Ascending aorta (tissue), 2 donors: ENCODE results near the gene ZNF587. TPM values are rescaled to one million over a fixed set of nuclear protein-coding genes. Genes with fewer than 3 reads are reported as not detected.
"Not testable (repeated sequence)": the region's sequence is repeated elsewhere in the genome, so short reads cannot be mapped to it uniquely, and the experiment has no call there.

Experiments
- DNase-seq, 2 donors: peaks; one replicate each; pipeline ENCODE4 v3.0.0-alpha.2; 2019; ENCODE audit warnings: low spot score in 2 of 2
- H3K27ac ChIP-seq, 2 donors: fragments of 200-600 bp; sonication (generic); one replicate each; pipeline ENCODE4 v1.5.1; 2016 to 2017; ENCODE audit warnings: mild to moderate bottlenecking in 1 of 2
- H3K27me3 ChIP-seq: fragments of 200-600 bp; sonication (generic); one replicate; pipeline ENCODE4 v1.5.1; 2017
- H3K36me3 ChIP-seq, 2 donors: fragments of 200-600 bp; sonication (generic); one replicate each; pipeline ENCODE4 v1.5.1; 2016
- H3K4me1 ChIP-seq, 2 donors: fragments of 200-600 bp; sonication (generic); one replicate each; pipeline ENCODE4 v1.5.1; 2016 to 2017; ENCODE audit warnings: mild to moderate bottlenecking in 1 of 2
- H3K4me3 ChIP-seq, 2 donors: fragments of 200-600 bp; sonication (generic); one replicate each; pipeline ENCODE4 v1.5.1; 2016 to 2017; ENCODE audit warnings: mild to moderate bottlenecking in 1 of 2
- H3K9me3 ChIP-seq, 2 donors: fragments of 200-600 bp; sonication (generic); one replicate each; pipeline ENCODE4 v1.5.1; 2016
- CTCF ChIP-seq, 3 experiments: fragments of 200-600 bp in 2 of 3; fragments of 450-650 bp in 1 of 3; sonication (generic) in 2 of 3; IDR thresholded peaks; one replicate each; pipeline ENCODE4 v1.5.1; 2016 to 2019; ENCODE audit warnings: antibody characterized with exemption in 3 of 3, mild to moderate bottlenecking in 1 of 3, moderate library complexity in 1 of 3
- intact Hi-C: fragments of 100-400 bp; cut with DNase I; formaldehyde crosslinking; loops from one replicate; pipeline ENCODE4 v1.15.1; 2023
- total RNA-seq: library from RNA; depleted of rRNA; stranded (reverse); fragments of >200 nt; gene quantifications from one replicate; pipeline ENCODE4 v1.1.0, GENCODE V29; 2016

The ZNF587 gene
- total RNA-seq, 1 donor from 2014 or later: 12.9 TPM

GRCh38 chr19:57825511-57825910 lies 24.1 kb upstream of the ZNF587 start:
- Histone ChIP-seq H3K27me3 (no peaks in the 10 kb centered on the region), H3K9me3 (peaks cover 0 to 41% of the 10 kb centered on the region in 2 donors), H3K27ac (no peak overlapping the region), H3K4me1 (peaks cover 0 to 3% of the 10 kb centered on the region in 2 donors), H3K4me3 (no peak overlapping the region), H3K36me3 (peaks cover 2 to 36% of the 10 kb centered on the region in 2 donors)
- DNase-seq: no peak
- TF ChIP-seq CTCF (IDR thresholded peaks at IDR 0.05): no peak
- intact Hi-C loops: no loop called here

DNA sequence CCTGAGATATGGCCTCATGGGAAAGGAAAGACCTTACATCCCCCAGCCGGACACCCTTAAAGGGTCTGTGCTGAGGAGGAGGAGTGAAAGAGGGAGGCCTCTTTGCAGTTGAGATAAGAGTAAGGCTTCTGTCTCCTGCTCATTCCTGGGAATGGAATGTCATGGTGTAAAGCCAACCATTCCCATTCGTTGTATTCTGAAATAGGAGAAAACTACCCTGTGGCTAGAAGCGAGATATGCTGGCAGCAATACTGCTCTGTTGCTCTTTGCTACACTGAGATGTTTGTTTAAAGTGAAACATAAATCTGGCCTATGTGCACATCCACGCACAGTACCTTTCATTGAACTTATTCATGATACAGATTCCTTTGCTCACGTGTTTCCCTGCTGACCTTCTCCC lies 20.3 kb upstream of the ZNF587 start:
- TF ChIP-seq CTCF (IDR thresholded peaks at IDR 0.05): no peak
- no peak overlapping the region for H3K27ac ChIP-seq
- intact Hi-C loops: no loop called here
- peaks cover 0 to 49% of the 10 kb centered on the region in 2 donors for H3K9me3 ChIP-seq
- H3K27me3 ChIP-seq: no peaks in the 10 kb centered on the region
- H3K4me1 ChIP-seq: no peaks in the 10 kb centered on the region
- no peak for DNase-seq
- no peak overlapping the region for H3K4me3 ChIP-seq
- H3K36me3 ChIP-seq: peaks cover 2 to 21% of the 10 kb centered on the region in 2 donors

- Histone ChIP-seq H3K27ac (peak within 1 kb of the TSS in 1 of 2 donors; percentile 44), H3K27me3 (no peaks in the 10 kb centered on the region), H3K4me1 (no peaks in the 10 kb centered on the region), H3K9me3 (peaks cover 0 to 44% of the 10 kb centered on the region in 2 donors), H3K4me3 (peak within 1 kb of the TSS; percentile 36 to 49), H3K36me3 (peaks cover 2 to 16% of the 10 kb centered on the region in 2 donors)
- intact Hi-C loops: no loop called here
- DNase-seq: peak in 1 of 2 donors; percentile 72
- TF ChIP-seq CTCF (IDR thresholded peaks at IDR 0.05): peak in 1 of 3 experiments; percentile 31
Observed at GRCh38 chr19:57830071-57830602, 19.5 kb upstream of the ZNF587 start, which contains the start of gene ZNF587B. TSS of gene ZNF587B (plus strand) at chr19:57830299. CDS start at chr19:57830529, 230 bp downstream.

DNA sequence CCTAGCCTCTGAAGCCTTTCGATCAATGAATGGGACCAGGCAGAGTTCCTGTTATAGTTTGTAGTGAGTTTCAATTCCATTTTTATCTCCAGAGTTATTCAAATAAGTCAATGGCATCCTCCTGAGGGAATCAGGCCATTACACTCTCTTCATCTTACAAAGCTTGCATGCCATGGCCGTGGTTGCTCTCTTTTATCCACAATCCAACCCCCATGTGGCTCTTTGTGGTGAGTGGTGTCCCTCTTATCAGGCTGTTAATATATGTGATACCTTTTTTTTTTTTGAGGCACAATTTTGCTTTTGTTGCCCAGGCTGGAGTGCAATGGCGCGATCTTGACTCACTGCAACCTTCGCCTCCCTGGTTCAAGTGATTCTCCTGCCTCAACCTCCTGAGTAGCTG lies 12.7 kb upstream of the ZNF587 start:
- peaks cover 0 to 37% of the 10 kb centered on the region in 2 donors for H3K9me3 ChIP-seq
- H3K27ac ChIP-seq, intact Hi-C loops, H3K27me3 ChIP-seq, H3K4me1 ChIP-seq, H3K4me3 ChIP-seq, DNase-seq: not testable (repeated sequence)
- peaks cover 20 to 39% of the 10 kb centered on the region in 2 donors for H3K36me3 ChIP-seq

DNA sequence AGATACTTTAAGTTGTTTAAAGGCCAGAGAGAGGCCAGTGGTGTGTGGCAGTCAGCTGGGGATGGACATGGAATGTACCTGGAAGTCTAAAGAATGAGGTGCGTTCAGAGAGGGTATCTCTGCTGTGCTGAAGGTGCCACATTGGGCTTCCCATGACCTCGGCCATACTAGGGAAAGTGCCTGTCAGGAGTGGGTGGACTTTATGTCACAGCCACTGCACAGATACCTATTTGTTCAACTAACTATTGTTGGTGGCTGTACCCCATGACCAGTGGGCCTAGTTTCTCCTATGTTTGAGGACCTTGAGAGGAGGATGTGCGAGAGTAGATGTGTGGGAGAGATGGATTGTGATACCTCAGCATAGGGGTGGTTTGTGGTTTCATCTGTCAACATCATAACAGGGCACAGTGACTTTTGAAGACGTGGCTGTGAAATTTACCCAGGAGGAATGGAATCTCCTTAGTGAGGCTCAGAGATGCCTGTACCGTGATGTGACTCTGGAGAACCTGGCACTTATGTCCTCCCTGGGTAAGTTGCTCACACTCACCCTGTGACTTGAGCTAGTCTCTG lies 11.0 kb upstream of the ZNF587 start:
- H3K9me3 ChIP-seq: peaks cover 3 to 42% of the 10 kb centered on the region in 2 donors
- H3K4me1 ChIP-seq, H3K27ac ChIP-seq, H3K4me3 ChIP-seq, DNase-seq, H3K27me3 ChIP-seq, intact Hi-C loops: not testable (repeated sequence)
- peaks cover 30 to 51% of the 10 kb centered on the region in 2 donors for H3K36me3 ChIP-seq

DNA sequence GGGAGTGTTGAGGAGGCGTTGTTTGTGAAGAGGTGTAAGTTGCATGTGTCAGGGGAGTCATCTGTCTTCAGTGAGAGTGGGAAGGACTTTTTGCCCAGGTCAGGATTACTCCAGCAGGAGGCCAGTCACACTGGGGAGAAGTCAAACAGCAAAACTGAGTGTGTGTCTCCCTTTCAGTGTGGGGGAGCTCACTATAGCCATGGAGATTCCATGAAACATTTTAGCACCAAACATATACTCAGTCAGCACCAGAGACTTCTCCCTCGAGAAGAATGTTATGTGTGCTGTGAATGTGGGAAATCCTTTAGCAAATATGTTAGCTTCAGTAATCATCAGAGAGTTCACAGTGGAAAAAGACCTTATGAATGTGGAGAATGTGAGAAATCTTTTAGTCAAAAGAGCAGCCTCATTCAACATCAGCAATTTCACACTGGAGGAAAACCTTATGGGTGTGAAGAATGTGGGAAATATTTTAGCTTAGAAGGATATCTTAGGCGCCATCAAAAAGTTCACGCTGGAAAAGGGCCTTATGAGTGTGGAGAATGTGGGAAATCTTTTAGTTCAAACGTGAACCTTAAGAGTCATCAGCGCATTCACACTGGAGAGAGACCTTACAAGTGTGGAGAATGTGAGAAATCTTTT lies 8.4 kb upstream of the ZNF587 start:
- Histone ChIP-seq H3K27ac (no peak overlapping the region), H3K4me1 (no peaks in the 10 kb centered on the region), H3K9me3 (peaks cover 3 to 49% of the 10 kb centered on the region in 2 donors), H3K36me3 (peaks cover 30 to 65% of the 10 kb centered on the region in 2 donors), H3K27me3 (no peaks in the 10 kb centered on the region), H3K4me3 (no peak overlapping the region)
- DNase-seq: no peak
- intact Hi-C loops: no loop called here
- no peak for TF ChIP-seq CTCF (IDR thresholded peaks at IDR 0.05)

DNA sequence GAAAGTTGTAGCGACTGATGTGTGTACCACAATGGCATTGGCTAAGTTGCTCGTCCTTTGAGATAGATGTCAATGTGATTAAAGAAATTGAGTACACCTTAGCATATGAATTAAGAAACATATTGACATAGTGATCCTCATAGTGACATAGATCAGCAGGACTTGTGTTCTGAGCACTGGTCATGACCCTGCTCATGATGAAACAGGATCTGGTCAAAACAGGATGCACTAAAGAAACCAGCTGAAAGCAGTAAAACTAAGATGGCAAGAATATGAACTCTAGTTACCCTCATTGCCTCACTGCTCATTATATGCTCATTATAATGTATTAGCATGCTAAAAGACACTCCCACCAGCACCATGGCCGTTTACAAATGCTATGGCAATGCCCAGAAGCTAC lies 2.5 kb upstream of the ZNF587 start:
- H3K4me1 ChIP-seq, H3K27ac ChIP-seq, intact Hi-C loops, H3K27me3 ChIP-seq, H3K4me3 ChIP-seq, DNase-seq: not testable (repeated sequence)
- H3K9me3 ChIP-seq: peaks cover 3 to 47% of the 10 kb centered on the region in 2 donors
- H3K36me3 ChIP-seq: peaks cover 8 to 34% of the 10 kb centered on the region in 2 donors

DNA sequence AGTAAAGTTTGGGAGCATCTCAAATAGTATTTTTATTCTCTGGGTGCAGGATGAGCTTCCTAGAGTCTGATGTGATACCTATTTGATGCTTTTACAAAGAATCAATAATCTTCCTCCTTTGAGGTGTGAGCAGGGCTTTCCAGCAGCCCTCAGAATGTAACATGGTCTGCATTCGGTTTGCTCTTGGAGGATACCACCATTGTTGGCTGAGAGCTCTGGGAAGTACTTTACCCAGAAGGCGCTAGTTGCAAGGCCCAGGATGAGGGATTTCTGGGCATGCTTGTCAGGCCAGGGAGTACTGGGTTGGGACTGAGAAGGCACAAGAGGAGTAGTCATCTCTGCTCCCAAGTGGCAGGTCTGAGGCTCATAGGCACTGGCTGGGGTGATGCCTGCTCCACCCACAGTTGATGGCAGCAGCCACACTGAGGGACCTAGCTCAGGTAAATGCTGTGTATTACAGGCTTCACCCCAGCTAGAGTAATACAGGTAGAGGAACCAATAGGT lies 445 bp upstream of the ZNF587 start:
- H3K9me3 ChIP-seq: peaks cover 0 to 58% of the 10 kb centered on the region in 2 donors
- H3K27ac ChIP-seq, H3K4me1 ChIP-seq, H3K27me3 ChIP-seq, DNase-seq, intact Hi-C loops: not testable (repeated sequence)
- H3K4me3 ChIP-seq: peak overlapping the region; percentile 63 to 79
- peaks cover 9 to 39% of the 10 kb centered on the region in 2 donors for H3K36me3 ChIP-seq
